Tibial nerve (tissue), 4 donors: ENCODE measurements around the gene FGD1.

Experiments used
- EP300 ChIP-seq, 2 donors: sonication (generic); formaldehyde crosslinking; IDR thresholded peaks; one replicate each; pipeline ENCODE4 v1.6.1; 2017; ENCODE audit warnings: antibody characterized with exemption in 2 of 2, mild to moderate bottlenecking in 1 of 2
- TF ChIP-seq, protein P1 (sequence below), 5 experiments: fragments of 200-600 bp in 3 of 5; fragments of 450-650 bp in 2 of 5; sonication (generic) in 3 of 5; IDR thresholded peaks; one replicate each; pipeline ENCODE4 v1.5.1; 2016 to 2019; ENCODE audit warnings: antibody characterized with exemption in 5 of 5, mild to moderate bottlenecking in 3 of 5, moderate library complexity in 2 of 5

DNA sequence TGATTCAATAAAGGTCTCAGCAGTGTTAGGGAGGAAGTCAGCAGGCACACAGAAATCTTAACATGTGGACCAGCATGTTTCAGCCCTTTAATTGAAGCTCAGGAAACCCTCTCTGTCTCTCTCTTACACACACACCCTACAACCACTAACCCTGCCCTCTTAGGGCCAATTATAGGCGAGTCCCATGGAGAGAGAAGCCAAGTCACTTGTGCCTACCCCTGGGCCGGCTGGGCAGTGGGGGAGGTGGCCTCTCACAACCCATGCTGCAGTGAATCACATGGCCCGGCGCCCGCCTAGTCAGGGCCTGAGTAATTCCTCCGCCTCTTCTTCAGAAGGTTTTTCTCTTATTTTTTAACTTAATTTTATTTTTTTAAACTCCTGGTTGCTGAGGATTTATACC, 3.7 kb downstream of the FGD1 start:
- no peak for TF ChIP-seq EP300 (IDR thresholded peaks at IDR 0.05)
- TF ChIP-seq, protein P1, sequence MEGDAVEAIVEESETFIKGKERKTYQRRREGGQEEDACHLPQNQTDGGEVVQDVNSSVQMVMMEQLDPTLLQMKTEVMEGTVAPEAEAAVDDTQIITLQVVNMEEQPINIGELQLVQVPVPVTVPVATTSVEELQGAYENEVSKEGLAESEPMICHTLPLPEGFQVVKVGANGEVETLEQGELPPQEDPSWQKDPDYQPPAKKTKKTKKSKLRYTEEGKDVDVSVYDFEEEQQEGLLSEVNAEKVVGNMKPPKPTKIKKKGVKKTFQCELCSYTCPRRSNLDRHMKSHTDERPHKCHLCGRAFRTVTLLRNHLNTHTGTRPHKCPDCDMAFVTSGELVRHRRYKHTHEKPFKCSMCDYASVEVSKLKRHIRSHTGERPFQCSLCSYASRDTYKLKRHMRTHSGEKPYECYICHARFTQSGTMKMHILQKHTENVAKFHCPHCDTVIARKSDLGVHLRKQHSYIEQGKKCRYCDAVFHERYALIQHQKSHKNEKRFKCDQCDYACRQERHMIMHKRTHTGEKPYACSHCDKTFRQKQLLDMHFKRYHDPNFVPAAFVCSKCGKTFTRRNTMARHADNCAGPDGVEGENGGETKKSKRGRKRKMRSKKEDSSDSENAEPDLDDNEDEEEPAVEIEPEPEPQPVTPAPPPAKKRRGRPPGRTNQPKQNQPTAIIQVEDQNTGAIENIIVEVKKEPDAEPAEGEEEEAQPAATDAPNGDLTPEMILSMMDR (IDR thresholded peaks at IDR 0.05): no peak
